ENCODE measurements around the gene BAIAP2L1. TPM values are rescaled to one million over a fixed set of nuclear protein-coding genes. Genes with fewer than 3 reads are reported as not detected.

The BAIAP2L1 gene
- total and polyA plus RNA-seq, 2 of the 8 experiments (the other 6 are each of a cell fraction or from before 2014, with no cell fraction given) = 19.2 to 42.9 TPM

- H3K56ac ChIP-seq (replicated peaks; ENCODE audit: insufficient read length, low read depth, low read length) = no peak overlapping the region
- no peak overlapping the region for H3K27ac ChIP-seq (ENCODE audit: low read depth, low read length)
- no peak overlapping the region for H2AK5ac ChIP-seq (ENCODE audit: low read depth, low read length)
- no peak overlapping the region for H3K23ac ChIP-seq (ENCODE audit: insufficient read length)
- peaks cover 0 to 6% (median 0%) of the 10 kb centered on the region in 4 experiments; a peak in 3 of 7 replicates for H3K4me1 ChIP-seq (replicated peaks in 1 of 4; ENCODE audit: control insufficient read depth in 3 of 4, insufficient read depth in 4 of 4, low read length in 3 of 4)
- no peaks in the 10 kb centered on the region for H3K36me3 ChIP-seq (ENCODE audit: control insufficient read depth in 2 of 4, insufficient read depth in 4 of 4, low read length in 3 of 4)
- no peak overlapping the region for H2AFZ ChIP-seq (ENCODE audit: low read length)
- ChIA-PET POLR2A (ENCODE audit: partially characterized antibody) (no interaction called here), CTCF (ENCODE audit: partially characterized antibody) (interaction anchor here (1.3 to 1.7 kb wide), 2 partner anchors 23 to 24 kb away, joined by 3 to 4 read pairs; no protein-coding TSS in a partner anchor)
- no peak overlapping the region for H4K5ac ChIP-seq (ENCODE audit: insufficient read length, low read depth, low read length)
- H3K18ac ChIP-seq (ENCODE audit: extremely low read depth, low read length) = no peak overlapping the region
- no peak overlapping the region for H3K14ac ChIP-seq (ENCODE audit: insufficient read length)
- no peak overlapping the region for H3K9ac ChIP-seq (replicated peaks in 1 of 4; ENCODE audit: extremely low read depth in 1 of 4, low read depth in 3 of 4, low read length in 3 of 4)
- H3K27me3 ChIP-seq (replicated peaks in 1 of 4; ENCODE audit: control insufficient read depth in 3 of 4, extremely low read depth in 1 of 4, insufficient read depth in 3 of 4, low read length in 3 of 4) = no peaks in the 10 kb centered on the region; a peak in 1 of 7 replicates
- H2BK20ac ChIP-seq (ENCODE audit: low read length) = no peak overlapping the region
- H3K79me1 ChIP-seq (ENCODE audit: low read depth, low read length) = no peaks in the 10 kb centered on the region
- no peak overlapping the region for H2BK12ac ChIP-seq (ENCODE audit: low read depth, low read length)
- no peak overlapping the region for H4K91ac ChIP-seq (replicated peaks; ENCODE audit: insufficient read length, low read length)
- peaks cover 0 to 3% of the 10 kb centered on the region in 2 experiments for H4K20me1 ChIP-seq (replicated peaks in 1 of 2; ENCODE audit: control insufficient read depth in 1 of 2, insufficient read depth in 2 of 2, low read length in 2 of 2)
- 91% methylated on average over 13 of the region's 14 CpGs; no CpG with 5 or more reads in 1 of the 2 experiments for WGBS, 2 experiments (ENCODE audit: extremely low coverage in 1 of 2, insufficient coverage in 1 of 2, insufficient read length in 1 of 2, insufficient replicate concordance in 2 of 2, low coverage in 1 of 2, low lambda C conversion rate in 2 of 2, missing lambda C conversion rate in 1 of 2)
- H2BK5ac ChIP-seq (ENCODE audit: low read depth, low read length) = no peak overlapping the region
- no peak for FAIRE-seq
- no peak for TF ChIP-seq ATF2 (IDR thresholded peaks at IDR 0.05; ENCODE audit: low read length)
- no peak for TF ChIP-seq EZH2 (IDR thresholded peaks at IDR 0.05; ENCODE audit: low read depth, low read length, severe bottlenecking)
- TF ChIP-seq GABPA (IDR thresholded peaks at IDR 0.05; ENCODE audit: borderline replicate concordance, insufficient read depth, low read length) = no peak
- TF ChIP-seq ATF3 (IDR thresholded peaks at IDR 0.05; ENCODE audit: insufficient read depth, low read depth, low read length) = no peak
- TF ChIP-seq RFX5 (IDR thresholded peaks at IDR 0.05; ENCODE audit: borderline replicate concordance, low read depth, low read length) = no peak
- no peak for TF ChIP-seq FOSL1 (IDR thresholded peaks at IDR 0.05; ENCODE audit: insufficient read depth, low read depth, low read length)
- no peak for TF ChIP-seq CHD2 (IDR thresholded peaks at IDR 0.05; ENCODE audit: low read length)
- no peak for TF ChIP-seq KDM4A (IDR thresholded peaks at IDR 0.05; ENCODE audit: low read depth, low read length, severe bottlenecking)
- H4K8ac ChIP-seq (ENCODE audit: extremely low read depth, insufficient read depth, low read length) = no peak overlapping the region
- H3K23me2 ChIP-seq (ENCODE audit: low read depth, low read length) = peaks cover 8% of the 10 kb centered on the region; the same call in 1 of the 2 replicates
- no peak overlapping the region for H3K4ac ChIP-seq (replicated peaks; ENCODE audit: insufficient read length, low read depth, low read length)
- H2BK15ac ChIP-seq (ENCODE audit: low read length) = no peak overlapping the region
- H3K9me3 ChIP-seq (ENCODE audit: insufficient read depth in 2 of 2, low read depth in 1 of 2, low read length in 1 of 2) = no peaks in the 10 kb centered on the region
- no peak overlapping the region for H3K4me2 ChIP-seq (ENCODE audit: insufficient read depth in 1 of 2, low read depth in 2 of 2, low read length in 2 of 2)
- DNase-seq (ENCODE audit: low read depth in 1 of 2, low spot score in 2 of 2) = no peak
- no peak overlapping the region for H2BK120ac ChIP-seq (replicated peaks; ENCODE audit: low read depth, low read length)
- H3K4me3 ChIP-seq (ENCODE audit: extremely low read depth in 1 of 4, insufficient read depth in 2 of 4, low read depth in 3 of 4, low read length in 4 of 4) = no peak overlapping the region
- no peaks in the 10 kb centered on the region for H3K79me2 ChIP-seq (ENCODE audit: control insufficient read depth in 1 of 2, insufficient read depth in 2 of 2, low read length in 2 of 2)
These were observed 156.0 kb downstream of the BAIAP2L1 start for GRCh38 chr7:98244871-98245270.
